NCI-H1417 treated with DMSO at 0.1 percent for 48 hours (cell line): ENCODE results near the gene TRIM46.

ENCODE experiments used
- DNase-seq: peaks from one replicate; lab custom pipeline; 2025; lab: John Stamatoyannopoulos, UW

The TRIM46 gene

GRCh38 chr1:155173478-155174323, at the start of gene TRIM46:
Gene TRIM46, plus strand, starts transcription at chr1:155173849. Its CDS starts 118 bp downstream, at chr1:155173967.
- DNase-seq, result peak; percentile 60

- no peak for DNase-seq
Observed at GRCh38 chr1:155124503-155125463, 48.9 kb upstream of the TRIM46 start.

- no peak for DNase-seq
Observed at GRCh38 chr1:155125511-155125945, 48.1 kb upstream of the TRIM46 start.

GRCh38 chr1:155125946-155126555, 47.6 kb upstream of the TRIM46 start:
- DNase-seq, result no peak

GRCh38 chr1:155126556-155127104, 47.0 kb upstream of the TRIM46 start:
- DNase-seq, result peak; percentile 28

- no peak for DNase-seq
Observed at GRCh38 chr1:155127105-155127966, 46.3 kb upstream of the TRIM46 start, which contains the start of gene EFNA1. Gene EFNA1, plus strand, starts transcription at chr1:155127876. Its CDS starts 102 bp downstream, at chr1:155127978.

GRCh38 chr1:155127967-155128754, 45.5 kb upstream of the TRIM46 start:
- DNase-seq, result no peak

GRCh38 chr1:155128755-155129473, 44.7 kb upstream of the TRIM46 start:
- DNase-seq, result no peak

GRCh38 chr1:155130272-155131006, 43.2 kb upstream of the TRIM46 start:
- DNase-seq, result no peak

GRCh38 chr1:155131285-155131684, 42.4 kb upstream of the TRIM46 start:
- no peak for DNase-seq

GRCh38 chr1:155131856-155132255, 41.8 kb upstream of the TRIM46 start:
- DNase-seq, result no peak

- DNase-seq, result no peak
Observed at GRCh38 chr1:155133799-155134281, 39.8 kb upstream of the TRIM46 start.

GRCh38 chr1:155134322-155134721, 39.3 kb upstream of the TRIM46 start:
- DNase-seq, result no peak

GRCh38 chr1:155134880-155135414, 38.7 kb upstream of the TRIM46 start:
- no peak for DNase-seq

GRCh38 chr1:155135415-155136028, 38.1 kb upstream of the TRIM46 start, which contains the start of gene SLC50A1:
Gene SLC50A1, plus strand, starts transcription at chr1:155135852. Its CDS starts 60 bp downstream, at chr1:155135912.
- DNase-seq, result peak; percentile 76

GRCh38 chr1:155136748-155137147, 36.9 kb upstream of the TRIM46 start:
- DNase-seq, result no peak

- DNase-seq, result no peak
Observed at GRCh38 chr1:155137154-155137949, 36.3 kb upstream of the TRIM46 start.
